HepG2 (cell line): Measurements from ENCODE around the gene CADM1.

Experiments
- CC2D1A ChIP-seq: sonication (generic); formaldehyde crosslinking; IDR thresholded peaks from 2 replicates; pipeline ENCODE4 v1.8.1; 2023; ENCODE audit warnings: mild to moderate bottlenecking, missing genetic modification reagents
- CTCF ChIP-seq: sonication (generic); formaldehyde crosslinking; IDR thresholded peaks from 2 replicates; pipeline ENCODE4 v1.5.0; 2020; ENCODE audit warnings: mild to moderate bottlenecking, missing genetic modification reagents, moderate library complexity
- EZH2 ChIP-seq: conservative IDR thresholded peaks from 2 replicates; pipeline ENCODE4 v1.6.1; 2012; ENCODE audit warnings: mild to moderate bottlenecking, low read depth, low read length, moderate library complexity
- FIP1L1 ChIP-seq: fragments of 200-400 bp; formaldehyde crosslinking; IDR thresholded peaks from 2 replicates; pipeline ENCODE4 v1.6.1; 2018; ENCODE audit warnings: low read depth, mild to moderate bottlenecking, low read length, moderate library complexity, borderline replicate concordance; ENCODE audit not compliant: insufficient read depth
- FOSL1 ChIP-seq: sonication (generic); formaldehyde crosslinking; IDR thresholded peaks from 2 replicates; pipeline ENCODE4 v1.9.0; 2021; ENCODE audit warnings: missing genetic modification reagents, borderline replicate concordance
- HNF4A ChIP-seq: sonication (generic); formaldehyde crosslinking; IDR thresholded peaks from 2 replicates; pipeline ENCODE4 v1.4.0; 2020; ENCODE audit warnings: missing genetic modification reagents
- SALL2 ChIP-seq: sonication (generic); formaldehyde crosslinking; IDR thresholded peaks from 2 replicates; pipeline ENCODE4 v1.8.1; 2023; ENCODE audit warnings: mild to moderate bottlenecking, missing genetic modification reagents, inconsistent platforms
- SNRNP70 ChIP-seq: fragments of 200-400 bp; formaldehyde crosslinking; IDR thresholded peaks from 2 replicates; pipeline ENCODE4 v1.6.1; 2017; ENCODE audit warnings: mild to moderate bottlenecking, low read depth, low read length, moderate library complexity
- ZNF576 ChIP-seq: sonication (generic); formaldehyde crosslinking; IDR thresholded peaks from 2 replicates; pipeline ENCODE4 v1.4.0; 2020; ENCODE audit warnings: mild to moderate bottlenecking, missing genetic modification reagents

- TF ChIP-seq HNF4A = no peak
- no peak for TF ChIP-seq SALL2 (CRISPR knock-in tag)
- TF ChIP-seq FIP1L1 = no peak
- no peak for TF ChIP-seq CC2D1A (CRISPR knock-in tag)
- no peak for TF ChIP-seq EZH2
- no peak for TF ChIP-seq CTCF (CRISPR knock-in tag)
- TF ChIP-seq SNRNP70 = no peak
- no peak for TF ChIP-seq FOSL1
- TF ChIP-seq ZNF576 (CRISPR knock-in tag) = no peak
Measured at GRCh38 chr11:115311949-115312348, 192.3 kb downstream of the CADM1 start.
